Omental fat pad (tissue), 4 donors: Measurements from ENCODE around the gene METTL5. TPM values are rescaled to one million over a fixed set of nuclear protein-coding genes. Genes with fewer than 3 reads are reported as not detected.
"Not testable (repeated sequence)": the region's sequence is repeated elsewhere in the genome, so short reads cannot be mapped to it uniquely, and the experiment has no call there.

Source experiments
- ATAC-seq: fragments of 150-250 bp; one replicate; pipeline ENCODE4 v1.9.1; 2016; ENCODE audit warnings: mild to moderate bottlenecking, moderate library complexity; ENCODE audit not compliant: low FRiP score
- DNase-seq: peaks from one replicate; pipeline ENCODE4 v3.0.0-alpha.2; 2019; ENCODE audit warnings: low spot score
- CTCF ChIP-seq, 3 donors: fragments of 450-650 bp; IDR thresholded peaks; one replicate each; pipeline ENCODE4 v1.5.1; 2016 to 2017; ENCODE audit warnings: antibody characterized with exemption in 3 of 3, mild to moderate bottlenecking in 3 of 3, moderate library complexity in 2 of 3
- total RNA-seq, 4 donors: library from RNA; depleted of rRNA; stranded (reverse); fragments of >200 nt; gene quantifications; one replicate each; pipeline ENCODE4 v1.1.0, GENCODE V29; 2016

The METTL5 gene
- total RNA-seq, 4 donors from 2014 or later = 27.4 to 63.2 (median 39.0) TPM

- DNase-seq = no peak
- no peak for TF ChIP-seq CTCF (IDR thresholded peaks at IDR 0.05)
- no peak for ATAC-seq
Observed at GRCh38 chr2:169860149-169860548, 35.4 kb upstream of the METTL5 start.

- DNase-seq (no peak), ATAC-seq (no peak)
- TF ChIP-seq CTCF (IDR thresholded peaks at IDR 0.05) = no peak
Observed at GRCh38 chr2:169859423-169859822, 34.7 kb upstream of the METTL5 start.

- DNase-seq, ATAC-seq: not testable (repeated sequence)
Observed at GRCh38 chr2:169855281-169856258, 30.9 kb upstream of the METTL5 start.

GRCh38 chr2:169853041-169853668 is 28.4 kb upstream of the METTL5 start:
- no peak for TF ChIP-seq CTCF (IDR thresholded peaks at IDR 0.05)
- no peak for ATAC-seq

GRCh38 chr2:169849710-169850109 is 25.0 kb upstream of the METTL5 start:
- DNase-seq (no peak), ATAC-seq (no peak)
- no peak for TF ChIP-seq CTCF (IDR thresholded peaks at IDR 0.05)

More at GRCh38 chr2:169853041-169853668, 28.4 kb upstream of the METTL5 start:
- DNase-seq = no peak

GRCh38 chr2:169848959-169849693 is 24.4 kb upstream of the METTL5 start:
- ATAC-seq = not testable (repeated sequence)

GRCh38 chr2:169845016-169845415 is 20.3 kb upstream of the METTL5 start:
- DNase-seq = no peak
- TF ChIP-seq CTCF (IDR thresholded peaks at IDR 0.05) = no peak
- ATAC-seq = no peak

More at GRCh38 chr2:169848959-169849693, 24.4 kb upstream of the METTL5 start:
- not testable (repeated sequence) for DNase-seq

- ATAC-seq = not testable (repeated sequence)
Observed at GRCh38 chr2:169841625-169842024, 16.9 kb upstream of the METTL5 start.

More at GRCh38 chr2:169841625-169842024, 16.9 kb upstream of the METTL5 start:
- DNase-seq = not testable (repeated sequence)
